CD14-positive monocyte (primary cell): ENCODE measurements around the gene NAXD. TPM values are rescaled to one million over a fixed set of nuclear protein-coding genes. Genes with fewer than 3 reads are reported as not detected.

Experiments
- DNase-seq, 3 donors: peaks; one replicate each; pipeline ENCODE4 v3.0.0-alpha.2; 2011 to 2022
- H2AFZ ChIP-seq: 2 replicates; pipeline ENCODE4 v1.6.0; 2012; ENCODE audit warnings: mild to moderate bottlenecking, low read depth, low read length, inconsistent platforms; ENCODE audit not compliant: insufficient read depth, poor library complexity, severe bottlenecking
- H3K27ac ChIP-seq, 2 donors: 1 replicate in 1 of 2; 2 replicates in 1 of 2; pipeline ENCODE4 v1.5.1; 2012 to 2013; ENCODE audit warnings: low read length in 2 of 2, control low read depth in 1 of 2, inconsistent platforms in 1 of 2, low read depth in 1 of 2, mild to moderate bottlenecking in 1 of 2
- H3K27me3 ChIP-seq, 2 donors: one replicate each; pipeline versions ENCODE4 v1.6.0 to v1.6.1; 2011 to 2013; ENCODE audit warnings: low read length in 2 of 2; ENCODE audit not compliant: control insufficient read depth in 2 of 2, insufficient read depth in 2 of 2
- H3K36me3 ChIP-seq, 2 donors: replicated peaks in 1 of 2; 1 replicate in 1 of 2; 2 replicates in 1 of 2; pipeline versions ENCODE4 v1.5.1 to v1.6.1; 2012 to 2013; ENCODE audit warnings: low read length in 2 of 2, control low read depth in 1 of 2, inconsistent platforms in 1 of 2, mild to moderate bottlenecking in 1 of 2; ENCODE audit not compliant: insufficient read depth in 2 of 2, control insufficient read depth in 1 of 2
- H3K4me1 ChIP-seq, 2 donors: 1 replicate in 1 of 2; 2 replicates in 1 of 2; pipeline versions ENCODE4 v1.5.1 to v1.6.1; 2012 to 2013; ENCODE audit warnings: low read length in 2 of 2, control low read depth in 1 of 2, inconsistent platforms in 1 of 2, mild to moderate bottlenecking in 1 of 2, moderate library complexity in 1 of 2; ENCODE audit not compliant: insufficient read depth in 2 of 2, control insufficient read depth in 1 of 2
- H3K4me2 ChIP-seq: replicated peaks from 2 replicates; pipeline ENCODE3; 2012; ENCODE audit warnings: low read length, moderate library complexity, mild to moderate bottlenecking; ENCODE audit not compliant: poor library complexity, severe bottlenecking; ENCODE audit errors: extremely low read depth
- H3K4me3 ChIP-seq, 3 experiments: fragments of 200-600 bp in 1 of 3; sonication (generic) in 1 of 3; replicated peaks in 1 of 3; 1 replicate in 2 of 3; 2 replicates in 1 of 3; pipeline ENCODE4 v1.5.1; 2011 to 2013; ENCODE audit warnings: low read length in 3 of 3, mild to moderate bottlenecking in 3 of 3, control low read depth in 2 of 3, low read depth in 2 of 3, inconsistent platforms in 1 of 3, moderate library complexity in 1 of 3
- H3K79me2 ChIP-seq: 2 replicates; pipeline ENCODE4 v1.6.0; 2012; ENCODE audit warnings: mild to moderate bottlenecking, control low read depth, inconsistent platforms, low read length, moderate library complexity; ENCODE audit not compliant: insufficient read depth
- H3K9ac ChIP-seq: 2 replicates; pipeline ENCODE4 v1.6.0; 2017; ENCODE audit warnings: low read length, mild to moderate bottlenecking; ENCODE audit not compliant: insufficient read depth, poor library complexity, severe bottlenecking
- H3K9me3 ChIP-seq, 2 donors: replicated peaks in 1 of 2; 1 replicate in 1 of 2; 2 replicates in 1 of 2; pipeline versions ENCODE4 v1.5.1 to v1.6.1; 2012 to 2013; ENCODE audit warnings: low read length in 2 of 2, control low read depth in 1 of 2; ENCODE audit not compliant: control insufficient read depth in 1 of 2, insufficient read depth in 1 of 2
- H4K20me1 ChIP-seq: 2 replicates; pipeline ENCODE4 v1.6.0; 2012; ENCODE audit warnings: mild to moderate bottlenecking, low read length, control low read depth, moderate library complexity; ENCODE audit not compliant: insufficient read depth
- H3K27ac Mint-ChIP-seq, 7 donors: one replicate each; pipeline ENCODE4 v1.8.0; 2020; ENCODE audit warnings: mild to moderate bottlenecking in 7 of 7, mixed read lengths in 7 of 7, moderate library complexity in 6 of 7, inconsistent platforms in 2 of 7
- H3K27me3 Mint-ChIP-seq, 3 donors: one replicate each; pipeline ENCODE4 v1.8.0; 2021 to 2022; ENCODE audit warnings: low read depth in 3 of 3, mild to moderate bottlenecking in 3 of 3, mixed read lengths in 3 of 3, moderate library complexity in 3 of 3, inconsistent platforms in 1 of 3
- H3K36me3 Mint-ChIP-seq, 2 donors: one replicate each; pipeline ENCODE4 v1.8.0; 2020; ENCODE audit warnings: mixed read lengths in 2 of 2, inconsistent platforms in 1 of 2, mild to moderate bottlenecking in 1 of 2
- H3K4me1 Mint-ChIP-seq: one replicate; pipeline ENCODE4 v1.8.0; 2020; ENCODE audit warnings: mild to moderate bottlenecking, mixed read lengths
- H3K4me3 Mint-ChIP-seq, 2 donors: one replicate each; pipeline ENCODE4 v1.8.0; 2020; ENCODE audit warnings: mild to moderate bottlenecking in 2 of 2, mixed read lengths in 2 of 2, moderate library complexity in 1 of 2
- H3K9me3 Mint-ChIP-seq, 7 donors: one replicate each; pipeline ENCODE4 v1.8.0; 2020 to 2022; ENCODE audit warnings: mixed read lengths in 7 of 7, mild to moderate bottlenecking in 6 of 7, moderate library complexity in 6 of 7, inconsistent platforms in 2 of 7
- CTCF ChIP-seq: fragments of 200-600 bp; IDR thresholded peaks from one replicate; pipeline ENCODE4 v1.8.0; 2022; ENCODE audit warnings: antibody characterized with exemption, mild to moderate bottlenecking
- WGBS: methylation state at CpG from one replicate; pipeline ENCODE4 v1.1.5; 2013; ENCODE audit warnings: missing lambda C conversion rate; ENCODE audit not compliant: insufficient coverage; 5-methylcytosine and 5-hydroxymethylcytosine counted together
- intact Hi-C, 2 donors: fragments of 100-400 bp; cut with micrococcal nuclease; formaldehyde crosslinking; loops; one replicate each; pipeline versions ENCODE4 v1.15.0 to v1.15.1; 2023
- polyA plus RNA-seq, 3 donors: library from polyadenylated mRNA; depleted of rRNA in 1 of 3; unstranded in 2 of 3; stranded (reverse) in 1 of 3; fragments of 300-500 nt in 2 of 3; fragments of >200 nt in 1 of 3; fragmentation: Illumina TruSeq in 2 of 3; gene quantifications; 1 replicate in 2 of 3; 2 replicates in 1 of 3; pipeline ENCODE4 v1.2.3, GENCODE V29; 2012 to 2021

Gene NAXD
- polyA plus RNA-seq, 3 donors = 7.4 to 22.8 (median 8.5) TPM

DNA sequence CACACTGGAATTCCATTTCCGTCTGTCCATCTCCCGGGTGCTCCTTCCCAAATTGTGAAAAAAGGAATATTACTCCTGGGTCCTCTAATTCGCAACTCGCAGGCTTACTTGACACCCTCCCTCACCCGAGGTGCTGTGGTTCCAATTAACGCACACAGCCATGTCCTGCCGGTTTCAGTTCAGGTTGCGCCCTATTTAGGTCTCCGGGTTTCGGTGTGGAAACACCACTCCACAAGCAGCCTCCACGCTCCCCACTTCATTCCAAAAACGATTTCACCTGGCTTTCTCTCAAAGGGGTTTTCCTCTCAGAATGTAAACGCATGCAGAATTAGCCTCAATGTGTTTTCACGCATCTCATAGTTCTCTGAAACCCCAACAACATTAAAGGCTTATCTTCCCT, 37.9 kb downstream of the NAXD start:
- Histone ChIP-seq H2AFZ (no peak overlapping the region), H3K4me1 (peaks cover 15 to 19% of the 10 kb centered on the region in 2 donors), H3K4me2 (no peak overlapping the region), H3K27me3 (no peaks in the 10 kb centered on the region), H3K36me3 (peaks cover 65 to 75% of the 10 kb centered on the region in 2 donors), H3K9ac (no peak overlapping the region), H4K20me1 (peaks cover 55% of the 10 kb centered on the region), H3K9me3 (no peaks in the 10 kb centered on the region), H3K4me3 (no peak overlapping the region), H3K79me2 (peaks cover 90% of the 10 kb centered on the region), H3K27ac (peak overlapping the region in 1 of 2 donors; percentile 61)
- TF ChIP-seq CTCF = no peak
- Mint-ChIP-seq H3K4me3 (no peak overlapping the region), H3K9me3 (peaks cover 0 to under 1% (median 0%) of the 10 kb centered on the region in 7 donors), H3K36me3 (peaks cover 64 to 76% of the 10 kb centered on the region in 2 donors), H3K27me3 (peaks cover 0 to 2% (median 0%) of the 10 kb centered on the region in 3 donors), H3K27ac (peak overlapping the region in 4 of 7 donors; percentile 65 to 88 (median 70)), H3K4me1 (peaks cover 35% of the 10 kb centered on the region)
- intact Hi-C loops = no loop called here
- DNase-seq = no peak
- 68% methylated on average over 10 of the region's 14 CpGs for WGBS

DNA sequence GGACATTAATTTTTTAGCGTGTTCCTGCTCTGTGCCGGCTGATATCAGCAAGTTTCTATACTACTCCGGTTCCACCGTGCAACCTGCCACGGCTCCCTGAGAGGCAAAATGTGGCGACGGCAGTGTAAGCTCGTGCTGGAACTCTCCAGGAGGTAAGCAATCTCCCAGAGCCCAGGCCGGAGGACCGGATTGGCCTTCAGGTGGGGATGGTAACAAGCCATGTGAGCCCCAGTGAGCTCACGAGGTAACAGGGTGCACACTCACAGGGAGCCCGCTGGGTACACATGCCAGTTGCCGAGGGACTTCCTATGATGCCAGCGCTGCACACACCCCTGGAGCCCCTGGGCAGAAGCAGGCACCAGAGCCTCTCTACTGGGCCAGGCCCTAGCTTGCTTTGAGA, 38.5 kb downstream of the NAXD start:
- peaks cover 38% of the 10 kb centered on the region for H3K4me1 Mint-ChIP-seq
- H3K4me1 ChIP-seq = peaks cover 21 to 25% of the 10 kb centered on the region in 2 donors
- no peak overlapping the region for H3K4me3 ChIP-seq
- peaks cover 0 to 2% (median 0%) of the 10 kb centered on the region in 3 donors for H3K27me3 Mint-ChIP-seq
- no peak overlapping the region for H3K4me2 ChIP-seq
- WGBS = 98% methylated on average over 14 of the region's 14 CpGs
- H3K36me3 Mint-ChIP-seq = peaks cover 58 to 70% of the 10 kb centered on the region in 2 donors
- peaks cover 49% of the 10 kb centered on the region for H4K20me1 ChIP-seq
- H2AFZ ChIP-seq = no peak overlapping the region
- no peak overlapping the region for H3K9ac ChIP-seq
- peak overlapping the region in 1 of 2 donors; percentile 61 for H3K27ac ChIP-seq
- intact Hi-C loops = no loop called here
- H3K9me3 ChIP-seq = no peaks in the 10 kb centered on the region
- H3K79me2 ChIP-seq = peaks cover 84% of the 10 kb centered on the region
- TF ChIP-seq CTCF = no peak
- H3K4me3 Mint-ChIP-seq = no peak overlapping the region
- no peak overlapping the region for H3K27ac Mint-ChIP-seq
- no peaks in the 10 kb centered on the region for H3K27me3 ChIP-seq
- peaks cover 0 to 4% (median 0%) of the 10 kb centered on the region in 7 donors for H3K9me3 Mint-ChIP-seq
- no peak for DNase-seq
- peaks cover 59 to 69% of the 10 kb centered on the region in 2 donors for H3K36me3 ChIP-seq
